Testis (tissue), 3 donors: ENCODE results near the gene S100A14. TPM values are rescaled to one million over a fixed set of nuclear protein-coding genes. Genes with fewer than 3 reads are reported as not detected.

Source experiments
- DNase-seq: peaks from one replicate; pipeline ENCODE4 v3.0.0-alpha.2; 2019
- H3K27ac ChIP-seq, 2 donors: fragments of 200-600 bp; sonication (generic); one replicate each; pipeline ENCODE4 v1.5.1; 2019
- H3K27me3 ChIP-seq: fragments of 200-600 bp; sonication (generic); one replicate; pipeline ENCODE4 v1.5.1; 2019
- H3K36me3 ChIP-seq: fragments of 200-600 bp; sonication (generic); one replicate; pipeline ENCODE4 v1.5.1; 2017; ENCODE audit warnings: low read depth; ENCODE audit errors: missing control alignments
- H3K4me1 ChIP-seq: fragments of 200-600 bp; sonication (generic); one replicate; pipeline ENCODE4 v1.5.1; 2019
- H3K4me3 ChIP-seq, 2 donors: fragments of 200-600 bp; sonication (generic); one replicate each; pipeline ENCODE4 v1.5.1; 2017 to 2019
- H3K9me3 ChIP-seq: fragments of 200-600 bp; sonication (generic); one replicate; pipeline ENCODE4 v1.5.1; 2017
- CTCF ChIP-seq, 3 experiments: fragments of 450-650 bp in 2 of 3; fragments of 200-600 bp in 1 of 3; sonication (generic) in 1 of 3; IDR thresholded peaks; one replicate each; pipeline ENCODE4 v1.5.1; 2016 to 2019; ENCODE audit warnings: antibody characterized with exemption in 3 of 3, mild to moderate bottlenecking in 2 of 3, moderate library complexity in 1 of 3
- POLR2A ChIP-seq: fragments of 450-650 bp; IDR thresholded peaks from one replicate; pipeline ENCODE4 v1.6.1; 2017; ENCODE audit warnings: antibody characterized with exemption, mild to moderate bottlenecking, moderate library complexity
- WGBS, 2 donors: methylation state at CpG; one replicate each; pipeline ENCODE4 v1.1.5; 2018; 5-methylcytosine and 5-hydroxymethylcytosine counted together
- intact Hi-C: fragments of 100-400 bp; cut with DNase I; formaldehyde crosslinking; loops from one replicate; pipeline ENCODE4 v1.15.1; 2023; ENCODE audit warnings: low total_unique reads
- polyA plus RNA-seq: library from polyadenylated mRNA; stranded (reverse); fragments of 350-450 nt; fragmentation: Illumina TruSeq; extraction: RNeasy Lipid Tissue Mini Kit (QIAGEN cat#74804); gene quantifications from one replicate; pipeline ENCODE4 v1.2.3, GENCODE V29; 2014; ENCODE audit warnings: low read depth, low replicate concordance; ENCODE audit not compliant: insufficient read depth
- total RNA-seq, 2 donors: library from RNA; depleted of rRNA; stranded (reverse); fragments of >200 nt; gene quantifications; one replicate each; pipeline ENCODE4 v1.2.3, GENCODE V29; 2016

Gene S100A14
- total and polyA plus RNA-seq, 3 donors from 2014 or later: 1.6 TPM; not detected in 2

GRCh38 chr1:153607381-153607780 lies 8.7 kb downstream of the S100A14 start:
- Histone ChIP-seq H3K27ac (peak overlapping the region in 1 of 2 donors; percentile 80), H3K36me3 (no peaks in the 10 kb centered on the region), H3K9me3 (no peaks in the 10 kb centered on the region), H3K4me3 (no peak overlapping the region), H3K27me3 (no peaks in the 10 kb centered on the region), H3K4me1 (peaks cover 39% of the 10 kb centered on the region)
- intact Hi-C loops: no loop called here
- no peak for DNase-seq
- 90 to 93% methylated on average over 3 to 8 of the region's 8 CpGs for WGBS, 2 donors
- no peak for TF ChIP-seq POLR2A
- TF ChIP-seq CTCF (IDR thresholded peaks at IDR 0.05): no peak

- intact Hi-C loops: no loop called here
- no peaks in the 10 kb centered on the region for H3K9me3 ChIP-seq
- WGBS, 2 donors: 80 to 91% methylated on average over 11 of the region's 11 CpGs
- no peak overlapping the region for H3K4me3 ChIP-seq
- TF ChIP-seq POLR2A (no peak), CTCF (IDR thresholded peaks at IDR 0.05) (no peak)
- peaks cover 36% of the 10 kb centered on the region for H3K4me1 ChIP-seq
- H3K27ac ChIP-seq: no peak overlapping the region
- no peaks in the 10 kb centered on the region for H3K27me3 ChIP-seq
- DNase-seq: no peak
- no peaks in the 10 kb centered on the region for H3K36me3 ChIP-seq
Observed at GRCh38 chr1:153606194-153606593, 9.9 kb downstream of the S100A14 start.

- 90 to 94% methylated on average over 6 of the region's 6 CpGs for WGBS, 2 donors
- TF ChIP-seq POLR2A: no peak
- TF ChIP-seq CTCF (IDR thresholded peaks at IDR 0.05): no peak
- Histone ChIP-seq H3K4me1 (peaks cover 3% of the 10 kb centered on the region), H3K36me3 (no peaks in the 10 kb centered on the region), H3K27ac (no peak overlapping the region), H3K4me3 (no peak overlapping the region), H3K27me3 (no peaks in the 10 kb centered on the region), H3K9me3 (no peaks in the 10 kb centered on the region)
- intact Hi-C loops: no loop called here
- DNase-seq: no peak
Observed at GRCh38 chr1:153602749-153603148, 13.4 kb downstream of the S100A14 start.

DNA sequence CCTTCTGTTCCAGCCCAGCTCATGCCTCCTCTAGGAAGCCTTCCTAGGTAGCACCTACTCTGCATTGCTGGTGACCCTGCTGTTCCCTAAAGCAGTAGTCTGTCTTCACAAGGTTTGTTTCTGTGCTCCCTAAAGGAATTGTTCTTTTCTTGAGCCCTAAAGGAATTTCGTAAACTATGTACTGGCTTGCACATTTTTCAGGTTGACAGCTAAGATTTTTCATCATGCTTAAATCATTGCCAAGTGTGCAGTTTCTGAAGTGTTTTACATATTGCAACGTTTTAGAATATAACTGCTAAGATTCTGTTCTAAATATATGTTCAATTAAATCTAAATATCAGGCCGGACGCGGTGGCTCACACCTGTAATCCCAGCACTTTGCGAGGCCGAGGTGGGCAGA lies 16.3 kb downstream of the S100A14 start:
- H3K9me3 ChIP-seq: no peaks in the 10 kb centered on the region
- no peaks in the 10 kb centered on the region for H3K27me3 ChIP-seq
- no peaks in the 10 kb centered on the region for H3K36me3 ChIP-seq
- no peak for DNase-seq
- intact Hi-C loops: no loop called here
- H3K27ac ChIP-seq: no peak overlapping the region
- H3K4me1 ChIP-seq: no peaks in the 10 kb centered on the region
- no peak overlapping the region for H3K4me3 ChIP-seq
- 92 to 96% methylated on average over 7 of the region's 7 CpGs for WGBS, 2 donors
- TF ChIP-seq POLR2A: no peak
- TF ChIP-seq CTCF (IDR thresholded peaks at IDR 0.05): no peak

- Histone ChIP-seq H3K36me3 (no peaks in the 10 kb centered on the region), H3K27me3 (no peaks in the 10 kb centered on the region), H3K9me3 (no peaks in the 10 kb centered on the region), H3K4me3 (no peak overlapping the region), H3K27ac (no peak overlapping the region), H3K4me1 (no peaks in the 10 kb centered on the region)
- DNase-seq: no peak
- no peak for TF ChIP-seq POLR2A
- TF ChIP-seq CTCF (IDR thresholded peaks at IDR 0.05): no peak
- 81 to 83% methylated on average over 5 to 7 of the region's 7 CpGs for WGBS, 2 donors
- intact Hi-C loops: no loop called here
Observed at GRCh38 chr1:153598309-153599172, 17.6 kb downstream of the S100A14 start.
